Activated B cell treated with CpG ODN at 0.5 μM for 24 hours (primary cell): ENCODE measurements around the gene CCKAR. TPM values are rescaled to one million over a fixed set of nuclear protein-coding genes. Genes with fewer than 3 reads are reported as not detected.

ENCODE experiments used
- ATAC-seq: fragments of 200-7000 bp; cut with Tn5 transposase; one replicate; pipeline ENCODE4 v1.10.0; 2021; ENCODE audit warnings: low read depth, mild to moderate bottlenecking, moderate library complexity
- CTCF ChIA-PET: fragments of 350-600 bp; sonication (Branson Sonifier 250); formaldehyde crosslinking; loops from one replicate; lab custom pipeline; 2021; ENCODE audit warnings: antibody characterized with exemption; lab: Charles Lee
- POLR2A ChIA-PET: fragments of 350-600 bp; sonication (Branson Sonifier 250); formaldehyde crosslinking; loops from one replicate; lab custom pipeline; 2021; ENCODE audit warnings: antibody characterized with exemption; lab: Charles Lee
- DNase-seq: peaks from one replicate; pipeline ENCODE4 v3.0.0; 2022
- H3K27ac Mint-ChIP-seq: one replicate; pipeline ENCODE4 v1.8.0; 2020; ENCODE audit warnings: mixed read lengths
- H3K27me3 Mint-ChIP-seq: one replicate; pipeline ENCODE4 v1.8.0; 2021; ENCODE audit warnings: mixed read lengths
- H3K36me3 Mint-ChIP-seq: one replicate; pipeline ENCODE4 v1.8.0; 2021; ENCODE audit warnings: low read depth, mixed read lengths
- H3K4me1 Mint-ChIP-seq: one replicate; pipeline ENCODE4 v1.8.0; 2021; ENCODE audit warnings: mixed read lengths
- H3K4me3 Mint-ChIP-seq: one replicate; pipeline ENCODE4 v1.8.0; 2020; ENCODE audit warnings: mild to moderate bottlenecking, mixed read lengths
- H3K9me3 Mint-ChIP-seq: one replicate; pipeline ENCODE4 v1.8.0; 2020; ENCODE audit warnings: mixed read lengths
- CTCF ChIP-seq: fragments of 200-600 bp; IDR thresholded peaks from one replicate; pipeline ENCODE4 v1.8.0; 2022; ENCODE audit warnings: antibody characterized with exemption, mild to moderate bottlenecking
- intact Hi-C: fragments of 100-400 bp; cut with micrococcal nuclease; formaldehyde crosslinking; loops from one replicate; pipeline ENCODE4 v1.15.1; 2024
- total RNA-seq: library from RNA; stranded (reverse); gene quantifications from 2 replicates; pipeline ENCODE4 v1.2.3, GENCODE V29; 2022

Gene CCKAR
- total RNA-seq, 1 donor from 2014 or later = not detected

DNA sequence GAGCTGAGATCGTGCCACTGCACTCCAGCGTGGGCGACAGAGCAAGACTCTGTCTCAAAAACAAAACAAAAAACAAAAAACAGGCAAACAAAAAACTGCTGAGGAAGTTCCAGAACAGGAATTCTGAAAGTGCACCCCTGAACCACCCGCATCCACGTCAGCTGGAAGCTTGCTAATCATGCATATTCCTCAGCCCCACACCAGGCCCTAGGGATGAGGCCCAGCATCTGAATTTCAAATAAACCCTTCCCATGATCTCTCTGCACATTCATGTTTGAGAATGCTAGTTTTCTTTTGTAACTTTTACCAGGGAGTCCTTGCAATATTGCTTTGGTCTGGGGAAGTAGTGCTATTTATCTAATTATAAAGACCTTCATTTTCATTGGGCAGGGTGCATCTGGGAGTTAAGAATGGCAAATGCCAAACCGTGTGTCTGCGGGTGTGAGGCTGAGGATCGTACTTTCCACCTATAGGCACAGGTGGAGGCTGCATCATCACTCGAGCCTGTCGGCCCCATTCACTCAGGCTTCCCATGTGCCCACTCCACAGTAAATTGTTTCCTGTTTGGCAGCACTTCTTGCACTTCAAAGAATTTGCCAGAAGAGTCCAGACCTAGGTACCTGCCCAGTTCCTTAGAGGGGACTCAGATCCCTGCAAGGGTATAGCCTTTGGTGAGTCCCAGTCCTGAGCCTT lies 23.6 kb downstream of the CCKAR start:
- TF ChIP-seq CTCF = no peak
- H3K27ac Mint-ChIP-seq = no peak overlapping the region
- DNase-seq (no peak), ATAC-seq (no peak)
- H3K4me3 Mint-ChIP-seq = no peak overlapping the region
- no peaks in the 10 kb centered on the region for H3K9me3 Mint-ChIP-seq
- H3K36me3 Mint-ChIP-seq = no peaks in the 10 kb centered on the region
- ChIA-PET CTCF (no interaction called here), POLR2A (no interaction called here)
- H3K27me3 Mint-ChIP-seq = peaks cover 12% of the 10 kb centered on the region
- intact Hi-C loops = no loop called here
- H3K4me1 Mint-ChIP-seq = no peaks in the 10 kb centered on the region

GRCh38 chr4:26464420-26465095 lies 25.7 kb downstream of the CCKAR start:
- TF ChIP-seq CTCF = no peak
- ChIA-PET POLR2A (no interaction called here), CTCF (no interaction called here)
- intact Hi-C loops = no loop called here
- H3K4me1 Mint-ChIP-seq = no peaks in the 10 kb centered on the region
- ATAC-seq = no peak
- DNase-seq = no peak
- no peak overlapping the region for H3K4me3 Mint-ChIP-seq
- H3K27me3 Mint-ChIP-seq = peaks cover 12% of the 10 kb centered on the region
- H3K36me3 Mint-ChIP-seq = no peaks in the 10 kb centered on the region
- no peaks in the 10 kb centered on the region for H3K9me3 Mint-ChIP-seq
- H3K27ac Mint-ChIP-seq = no peak overlapping the region

DNA sequence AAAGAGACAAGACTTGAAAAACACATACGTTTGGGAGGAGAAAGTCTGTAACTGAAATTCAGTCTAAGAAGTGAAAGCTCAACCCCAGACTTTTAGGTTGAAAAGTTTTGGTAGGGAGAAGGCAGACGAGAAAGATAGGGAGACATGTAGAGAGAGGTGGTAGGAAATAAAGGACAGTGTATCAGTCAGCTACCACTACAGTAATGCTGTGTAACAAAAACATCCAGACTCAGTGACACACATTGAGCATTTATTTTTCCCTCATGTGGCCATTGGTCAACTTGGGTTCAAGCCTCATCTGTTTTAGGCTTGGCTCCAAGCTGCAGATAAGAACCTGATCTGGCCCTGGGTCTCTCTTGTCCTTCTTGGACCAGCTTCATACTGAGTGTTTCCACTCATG lies 26.9 kb downstream of the CCKAR start:
- no peaks in the 10 kb centered on the region for H3K36me3 Mint-ChIP-seq
- POLR2A ChIA-PET = no interaction called here
- ATAC-seq (no peak), DNase-seq (no peak)
- no peak for TF ChIP-seq CTCF
- peaks cover 12% of the 10 kb centered on the region for H3K27me3 Mint-ChIP-seq
- H3K4me1 Mint-ChIP-seq = peaks cover 6% of the 10 kb centered on the region
- H3K9me3 Mint-ChIP-seq = no peaks in the 10 kb centered on the region
- no peak overlapping the region for H3K4me3 Mint-ChIP-seq
- CTCF ChIA-PET = interaction anchor here (6.5 kb wide), 1 partner anchor 545 kb away, joined by 63 read pairs; no protein-coding TSS in a partner anchor
- H3K27ac Mint-ChIP-seq = no peak overlapping the region
- intact Hi-C loops = no loop called here

DNA sequence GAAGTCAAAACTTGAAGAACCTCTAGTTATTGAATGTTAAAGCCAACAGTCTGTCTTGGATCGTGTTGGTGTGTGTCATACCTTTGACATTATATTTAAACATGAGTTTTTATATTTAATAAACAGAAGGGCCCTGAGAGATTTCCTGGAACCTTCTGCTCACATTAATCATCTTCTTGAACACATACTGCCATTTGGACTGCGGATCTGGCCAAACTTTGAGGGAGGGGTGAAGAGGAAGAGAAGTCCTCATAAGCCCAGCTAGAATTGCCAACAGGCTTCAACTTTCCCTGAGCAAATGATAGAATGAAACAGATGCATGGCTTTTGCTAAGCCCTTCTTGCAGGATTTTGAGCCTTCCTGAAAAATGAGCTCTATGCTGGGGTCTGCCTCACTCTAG lies 27.4 kb downstream of the CCKAR start:
- intact Hi-C loops = no loop called here
- H3K36me3 Mint-ChIP-seq = no peaks in the 10 kb centered on the region
- no peaks in the 10 kb centered on the region for H3K9me3 Mint-ChIP-seq
- peaks cover 12% of the 10 kb centered on the region for H3K27me3 Mint-ChIP-seq
- POLR2A ChIA-PET = interaction anchor here (1.1 kb wide), 1 partner anchor 547 kb away, joined by 3 read pairs; no protein-coding TSS in a partner anchor
- H3K4me1 Mint-ChIP-seq = peaks cover 6% of the 10 kb centered on the region
- DNase-seq (no peak), ATAC-seq (no peak)
- no peak overlapping the region for H3K27ac Mint-ChIP-seq
- CTCF ChIA-PET = interaction anchor here (6.5 kb wide), 1 partner anchor 545 kb away, joined by 63 read pairs; no protein-coding TSS in a partner anchor
- no peak overlapping the region for H3K4me3 Mint-ChIP-seq
- TF ChIP-seq CTCF = no peak
